ENCODE data around the gene LGALS13.

LGALS13 gene

GRCh38 chr19:39563408-39563807, 38.9 kb upstream of the LGALS13 start:
- Histone ChIP-seq H3K9me3 (ENCODE audit: insufficient read depth, low read depth, low read length) (no peaks in the 10 kb centered on the region), H3K4me2 (ENCODE audit: low read depth, low read length, poor library complexity, severe bottlenecking) (no peak overlapping the region), H3K4me1 (ENCODE audit: insufficient read depth, low read length, poor library complexity, severe bottlenecking) (no peaks in the 10 kb centered on the region), H3K9ac (ENCODE audit: low read depth, low read length, poor library complexity, severe bottlenecking) (no peak overlapping the region), H3K79me2 (ENCODE audit: insufficient read depth, low read length) (no peaks in the 10 kb centered on the region), H3K4me3 (ENCODE audit: low read length, poor library complexity, severe bottlenecking) (no peak overlapping the region), H2AFZ (ENCODE audit: low read length) (no peak overlapping the region), H3K36me3 (ENCODE audit: insufficient read depth, low read length) (no peaks in the 10 kb centered on the region), H3F3A (ENCODE audit: low read depth) (no peaks in the 10 kb centered on the region), H3K27me3 (ENCODE audit: insufficient read depth, low read length, poor library complexity, severe bottlenecking) (no peaks in the 10 kb centered on the region), H4K20me1 (ENCODE audit: insufficient read depth, low read length, poor library complexity, severe bottlenecking) (no peaks in the 10 kb centered on the region), H3K9me2 (replicated peaks; ENCODE audit: low read depth, low read length) (no peaks in the 10 kb centered on the region)
- TF ChIP-seq EZH2phosphoT487 (IDR thresholded peaks at IDR 0.05; ENCODE audit: borderline replicate concordance) (no peak), CTCF (conservative IDR thresholded peaks at IDR 0.05; ENCODE audit: low read length) (no peak)

GRCh38 chr19:39566064-39566463, 36.3 kb upstream of the LGALS13 start:
- H3K79me2 ChIP-seq (ENCODE audit: insufficient read depth, low read length): no peaks in the 10 kb centered on the region
- H3K9me3 ChIP-seq (ENCODE audit: insufficient read depth, low read depth, low read length): no peaks in the 10 kb centered on the region
- H3K36me3 ChIP-seq (ENCODE audit: insufficient read depth, low read length): no peaks in the 10 kb centered on the region
- no peak overlapping the region for H3K9ac ChIP-seq (ENCODE audit: low read depth, low read length, poor library complexity, severe bottlenecking)
- H3K4me3 ChIP-seq (ENCODE audit: low read length, poor library complexity, severe bottlenecking): no peak overlapping the region
- no peak overlapping the region for H2AFZ ChIP-seq (ENCODE audit: low read length)
- TF ChIP-seq EZH2phosphoT487 (IDR thresholded peaks at IDR 0.05; ENCODE audit: borderline replicate concordance) (no peak), CTCF (conservative IDR thresholded peaks at IDR 0.05; ENCODE audit: low read length) (no peak)
- H3K4me2 ChIP-seq (ENCODE audit: low read depth, low read length, poor library complexity, severe bottlenecking): no peak overlapping the region
- H4K20me1 ChIP-seq (ENCODE audit: insufficient read depth, low read length, poor library complexity, severe bottlenecking): no peaks in the 10 kb centered on the region
- no peaks in the 10 kb centered on the region for H3F3A ChIP-seq (ENCODE audit: low read depth)
- no peaks in the 10 kb centered on the region for H3K4me1 ChIP-seq (ENCODE audit: insufficient read depth, low read length, poor library complexity, severe bottlenecking)
- H3K9me2 ChIP-seq (replicated peaks; ENCODE audit: low read depth, low read length): no peaks in the 10 kb centered on the region
- no peaks in the 10 kb centered on the region for H3K27me3 ChIP-seq (ENCODE audit: insufficient read depth, low read length, poor library complexity, severe bottlenecking)

GRCh38 chr19:39568604-39569003, 33.7 kb upstream of the LGALS13 start:
- H3K36me3 ChIP-seq (ENCODE audit: insufficient read depth, low read length): no peaks in the 10 kb centered on the region
- no peaks in the 10 kb centered on the region for H3K9me2 ChIP-seq (replicated peaks; ENCODE audit: low read depth, low read length)
- no peak overlapping the region for H3K4me2 ChIP-seq (ENCODE audit: low read depth, low read length, poor library complexity, severe bottlenecking)
- H4K20me1 ChIP-seq (ENCODE audit: insufficient read depth, low read length, poor library complexity, severe bottlenecking): no peaks in the 10 kb centered on the region
- no peak overlapping the region for H3K9ac ChIP-seq (ENCODE audit: low read depth, low read length, poor library complexity, severe bottlenecking)
- H3F3A ChIP-seq (ENCODE audit: low read depth): no peaks in the 10 kb centered on the region
- no peak overlapping the region for H3K4me3 ChIP-seq (ENCODE audit: low read length, poor library complexity, severe bottlenecking)
- TF ChIP-seq CTCF (conservative IDR thresholded peaks at IDR 0.05; ENCODE audit: low read length): no peak
- no peak for TF ChIP-seq EZH2phosphoT487 (IDR thresholded peaks at IDR 0.05; ENCODE audit: borderline replicate concordance)
- no peaks in the 10 kb centered on the region for H3K27me3 ChIP-seq (ENCODE audit: insufficient read depth, low read length, poor library complexity, severe bottlenecking)
- H2AFZ ChIP-seq (ENCODE audit: low read length): no peak overlapping the region
- no peaks in the 10 kb centered on the region for H3K9me3 ChIP-seq (ENCODE audit: insufficient read depth, low read depth, low read length)
- no peaks in the 10 kb centered on the region for H3K4me1 ChIP-seq (ENCODE audit: insufficient read depth, low read length, poor library complexity, severe bottlenecking)
- H3K79me2 ChIP-seq (ENCODE audit: insufficient read depth, low read length): no peaks in the 10 kb centered on the region
